Measurements from ENCODE around the gene KATNAL2.

Gene KATNAL2

GRCh38 chr18:47036298-47036874, 119.0 kb downstream of the KATNAL2 start:
- peak; percentile 94 for FAIRE-seq

- no peak for FAIRE-seq
Observed at GRCh38 chr18:47036927-47037578, 119.7 kb downstream of the KATNAL2 start.

- FAIRE-seq: no peak
Observed at GRCh38 chr18:47040982-47041381, 123.6 kb downstream of the KATNAL2 start.

GRCh38 chr18:47050468-47050867, 133.1 kb downstream of the KATNAL2 start:
- FAIRE-seq: peak; percentile 97

- FAIRE-seq: no peak
Observed at GRCh38 chr18:47054369-47054768, 137.0 kb downstream of the KATNAL2 start.

- no peak for FAIRE-seq
Observed at GRCh38 chr18:47062471-47062870, 145.1 kb downstream of the KATNAL2 start.

- FAIRE-seq: no peak
Observed at GRCh38 chr18:47063096-47063495, 145.7 kb downstream of the KATNAL2 start.

GRCh38 chr18:47067648-47068047, 150.2 kb downstream of the KATNAL2 start:
- FAIRE-seq: no peak

GRCh38 chr18:47075098-47075883, 157.9 kb downstream of the KATNAL2 start:
- FAIRE-seq: no peak

- FAIRE-seq: no peak
Observed at GRCh38 chr18:47077111-47077510, 159.7 kb downstream of the KATNAL2 start.

GRCh38 chr18:47080872-47081271, 163.5 kb downstream of the KATNAL2 start:
- no peak for FAIRE-seq

GRCh38 chr18:47081578-47081977, 164.2 kb downstream of the KATNAL2 start:
- no peak for FAIRE-seq

GRCh38 chr18:47087676-47088075, 170.3 kb downstream of the KATNAL2 start:
- no peak for FAIRE-seq

- no peak for FAIRE-seq
Observed at GRCh38 chr18:47095810-47096209, 178.4 kb downstream of the KATNAL2 start.

- no peak for FAIRE-seq
Observed at GRCh38 chr18:47100212-47100831, 182.9 kb downstream of the KATNAL2 start.

GRCh38 chr18:47108373-47108772, 191.0 kb downstream of the KATNAL2 start:
- no peak for FAIRE-seq

- no peak for FAIRE-seq
Observed at GRCh38 chr18:47108998-47109405, 191.6 kb downstream of the KATNAL2 start.

- FAIRE-seq: no peak
Observed at GRCh38 chr18:47109720-47110119, 192.3 kb downstream of the KATNAL2 start.

GRCh38 chr18:47110492-47111274, 193.3 kb downstream of the KATNAL2 start:
- FAIRE-seq: no peak

- no peak for FAIRE-seq
Observed at GRCh38 chr18:47113796-47114540, 196.6 kb downstream of the KATNAL2 start.

- no peak for FAIRE-seq
Observed at GRCh38 chr18:47115205-47115604, 197.8 kb downstream of the KATNAL2 start.

GRCh38 chr18:47118981-47119380, 201.6 kb downstream of the KATNAL2 start:
- no peak for FAIRE-seq

Measured in A204.1 (cell line).